ENCODE results near the gene ZP1. TPM values are rescaled to one million over a fixed set of nuclear protein-coding genes. Genes with fewer than 3 reads are reported as not detected.

The ZP1 gene
- total and polyA plus RNA-seq, 2 of the 13 experiments (the other 11 are each of a cell fraction or from before 2014, with no cell fraction given), result 0.16 TPM; not detected in 1

DNA sequence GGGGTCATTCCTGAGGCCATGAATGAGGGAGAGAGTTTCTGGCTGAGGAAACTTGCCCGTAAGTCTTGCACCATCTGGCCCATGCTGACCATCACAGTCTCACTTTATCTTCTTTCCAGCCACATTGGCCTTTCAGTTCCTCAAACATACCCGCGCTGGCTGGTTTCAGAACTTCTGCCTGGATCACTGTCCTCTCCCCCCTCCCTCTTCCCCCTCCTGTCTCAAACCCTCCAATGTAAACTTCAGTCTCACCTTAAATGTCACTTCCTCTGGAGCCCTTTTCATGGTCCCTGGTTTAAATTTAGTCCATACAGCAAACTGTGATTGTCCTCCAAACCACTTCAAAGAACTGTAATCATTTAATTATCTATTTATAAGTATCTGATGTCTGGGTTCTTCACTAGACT is 42.9 kb downstream of the ZP1 start:
- BruUV-seq (replicated peaks), result no TSS peak
- Histone ChIP-seq H3K4me3 (replicated peaks in 1 of 3; ENCODE audit: insufficient read depth in 1 of 3, low read depth in 2 of 3, low read length in 3 of 3) (no peak overlapping the region), H3K4me2 (ENCODE audit: low read depth, low read length) (no peak overlapping the region), H3K9me3 (ENCODE audit: low read length) (no peaks in the 10 kb centered on the region), H3K27me3 (ENCODE audit: control insufficient read depth in 1 of 2, insufficient read depth in 2 of 2, low read length in 2 of 2) (no peaks in the 10 kb centered on the region), H3K9ac (ENCODE audit: insufficient read depth, low read depth, low read length) (no peak overlapping the region), H3K4me1 (ENCODE audit: insufficient read depth, low read length) (peaks cover 38% of the 10 kb centered on the region), H3K36me3 (replicated peaks in 1 of 2; ENCODE audit: control insufficient read depth in 1 of 2, insufficient read depth in 2 of 2, low read length in 2 of 2) (no peaks in the 10 kb centered on the region), H3K79me2 (ENCODE audit: insufficient read depth, low read length) (peaks cover 7% of the 10 kb centered on the region), H2AFZ (ENCODE audit: low read length) (no peak overlapping the region), H3K27ac (ENCODE audit: extremely low read length, insufficient read depth, low read length) (no peak overlapping the region), H4K20me1 (ENCODE audit: insufficient read depth, low read length) (no peaks in the 10 kb centered on the region; the same call in 1 of the 2 replicates)
- CTCF ChIA-PET (ENCODE audit: low intra/inter-chr PET ratio, low total read pairs), result no interaction called here
- TF ChIP-seq JUNB (CRISPR knock-in tag; IDR thresholded peaks at IDR 0.05; ENCODE audit: borderline replicate concordance) (no peak), JUN (CRISPR knock-in tag; IDR thresholded peaks at IDR 0.05) (no peak), SOX13 (IDR thresholded peaks at IDR 0.05) (no peak), SOX13 (CRISPR knock-in tag; conservative IDR thresholded peaks at IDR 0.05 in 1 of 2, IDR thresholded peaks at IDR 0.05 in 1 of 2) (no peak), ZFP41 (CRISPR knock-in tag; IDR thresholded peaks at IDR 0.05; ENCODE audit: borderline replicate concordance) (no peak), SCMH1 (CRISPR knock-in tag; IDR thresholded peaks at IDR 0.05; ENCODE audit: borderline replicate concordance) (no peak), ETV5 (CRISPR knock-in tag; IDR thresholded peaks at IDR 0.05; ENCODE audit: borderline replicate concordance) (no peak), SP2 (CRISPR knock-in tag; IDR thresholded peaks at IDR 0.05) (no peak), ZSCAN21 (CRISPR knock-in tag; IDR thresholded peaks at IDR 0.05; ENCODE audit: borderline replicate concordance) (no peak), MAFF (IDR thresholded peaks at IDR 0.05; ENCODE audit: low read depth, low read length) (no peak), ZNF264 (CRISPR knock-in tag; IDR thresholded peaks at IDR 0.05) (no peak), NFYC (CRISPR knock-in tag; IDR thresholded peaks at IDR 0.05) (no peak), ZBTB21 (CRISPR knock-in tag; IDR thresholded peaks at IDR 0.05) (no peak)
- TF ChIP-seq, protein P1, sequence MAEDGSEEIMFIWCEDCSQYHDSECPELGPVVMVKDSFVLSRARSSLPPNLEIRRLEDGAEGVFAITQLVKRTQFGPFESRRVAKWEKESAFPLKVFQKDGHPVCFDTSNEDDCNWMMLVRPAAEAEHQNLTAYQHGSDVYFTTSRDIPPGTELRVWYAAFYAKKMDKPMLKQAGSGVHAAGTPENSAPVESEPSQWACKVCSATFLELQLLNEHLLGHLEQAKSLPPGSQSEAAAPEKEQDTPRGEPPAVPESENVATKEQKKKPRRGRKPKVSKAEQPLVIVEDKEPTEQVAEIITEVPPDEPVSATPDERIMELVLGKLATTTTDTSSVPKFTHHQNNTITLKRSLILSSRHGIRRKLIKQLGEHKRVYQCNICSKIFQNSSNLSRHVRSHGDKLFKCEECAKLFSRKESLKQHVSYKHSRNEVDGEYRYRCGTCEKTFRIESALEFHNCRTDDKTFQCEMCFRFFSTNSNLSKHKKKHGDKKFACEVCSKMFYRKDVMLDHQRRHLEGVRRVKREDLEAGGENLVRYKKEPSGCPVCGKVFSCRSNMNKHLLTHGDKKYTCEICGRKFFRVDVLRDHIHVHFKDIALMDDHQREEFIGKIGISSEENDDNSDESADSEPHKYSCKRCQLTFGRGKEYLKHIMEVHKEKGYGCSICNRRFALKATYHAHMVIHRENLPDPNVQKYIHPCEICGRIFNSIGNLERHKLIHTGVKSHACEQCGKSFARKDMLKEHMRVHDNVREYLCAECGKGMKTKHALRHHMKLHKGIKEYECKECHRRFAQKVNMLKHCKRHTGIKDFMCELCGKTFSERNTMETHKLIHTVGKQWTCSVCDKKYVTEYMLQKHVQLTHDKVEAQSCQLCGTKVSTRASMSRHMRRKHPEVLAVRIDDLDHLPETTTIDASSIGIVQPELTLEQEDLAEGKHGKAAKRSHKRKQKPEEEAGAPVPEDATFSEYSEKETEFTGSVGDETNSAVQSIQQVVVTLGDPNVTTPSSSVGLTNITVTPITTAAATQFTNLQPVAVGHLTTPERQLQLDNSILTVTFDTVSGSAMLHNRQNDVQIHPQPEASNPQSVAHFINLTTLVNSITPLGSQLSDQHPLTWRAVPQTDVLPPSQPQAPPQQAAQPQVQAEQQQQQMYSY (CRISPR knock-in tag; IDR thresholded peaks at IDR 0.05), result no peak
- TF ChIP-seq, protein P2, sequence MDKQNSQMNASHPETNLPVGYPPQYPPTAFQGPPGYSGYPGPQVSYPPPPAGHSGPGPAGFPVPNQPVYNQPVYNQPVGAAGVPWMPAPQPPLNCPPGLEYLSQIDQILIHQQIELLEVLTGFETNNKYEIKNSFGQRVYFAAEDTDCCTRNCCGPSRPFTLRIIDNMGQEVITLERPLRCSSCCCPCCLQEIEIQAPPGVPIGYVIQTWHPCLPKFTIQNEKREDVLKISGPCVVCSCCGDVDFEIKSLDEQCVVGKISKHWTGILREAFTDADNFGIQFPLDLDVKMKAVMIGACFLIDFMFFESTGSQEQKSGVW (CRISPR knock-in tag; IDR thresholded peaks at IDR 0.05; ENCODE audit: borderline replicate concordance), result no peak
- TF ChIP-seq, protein P3, sequence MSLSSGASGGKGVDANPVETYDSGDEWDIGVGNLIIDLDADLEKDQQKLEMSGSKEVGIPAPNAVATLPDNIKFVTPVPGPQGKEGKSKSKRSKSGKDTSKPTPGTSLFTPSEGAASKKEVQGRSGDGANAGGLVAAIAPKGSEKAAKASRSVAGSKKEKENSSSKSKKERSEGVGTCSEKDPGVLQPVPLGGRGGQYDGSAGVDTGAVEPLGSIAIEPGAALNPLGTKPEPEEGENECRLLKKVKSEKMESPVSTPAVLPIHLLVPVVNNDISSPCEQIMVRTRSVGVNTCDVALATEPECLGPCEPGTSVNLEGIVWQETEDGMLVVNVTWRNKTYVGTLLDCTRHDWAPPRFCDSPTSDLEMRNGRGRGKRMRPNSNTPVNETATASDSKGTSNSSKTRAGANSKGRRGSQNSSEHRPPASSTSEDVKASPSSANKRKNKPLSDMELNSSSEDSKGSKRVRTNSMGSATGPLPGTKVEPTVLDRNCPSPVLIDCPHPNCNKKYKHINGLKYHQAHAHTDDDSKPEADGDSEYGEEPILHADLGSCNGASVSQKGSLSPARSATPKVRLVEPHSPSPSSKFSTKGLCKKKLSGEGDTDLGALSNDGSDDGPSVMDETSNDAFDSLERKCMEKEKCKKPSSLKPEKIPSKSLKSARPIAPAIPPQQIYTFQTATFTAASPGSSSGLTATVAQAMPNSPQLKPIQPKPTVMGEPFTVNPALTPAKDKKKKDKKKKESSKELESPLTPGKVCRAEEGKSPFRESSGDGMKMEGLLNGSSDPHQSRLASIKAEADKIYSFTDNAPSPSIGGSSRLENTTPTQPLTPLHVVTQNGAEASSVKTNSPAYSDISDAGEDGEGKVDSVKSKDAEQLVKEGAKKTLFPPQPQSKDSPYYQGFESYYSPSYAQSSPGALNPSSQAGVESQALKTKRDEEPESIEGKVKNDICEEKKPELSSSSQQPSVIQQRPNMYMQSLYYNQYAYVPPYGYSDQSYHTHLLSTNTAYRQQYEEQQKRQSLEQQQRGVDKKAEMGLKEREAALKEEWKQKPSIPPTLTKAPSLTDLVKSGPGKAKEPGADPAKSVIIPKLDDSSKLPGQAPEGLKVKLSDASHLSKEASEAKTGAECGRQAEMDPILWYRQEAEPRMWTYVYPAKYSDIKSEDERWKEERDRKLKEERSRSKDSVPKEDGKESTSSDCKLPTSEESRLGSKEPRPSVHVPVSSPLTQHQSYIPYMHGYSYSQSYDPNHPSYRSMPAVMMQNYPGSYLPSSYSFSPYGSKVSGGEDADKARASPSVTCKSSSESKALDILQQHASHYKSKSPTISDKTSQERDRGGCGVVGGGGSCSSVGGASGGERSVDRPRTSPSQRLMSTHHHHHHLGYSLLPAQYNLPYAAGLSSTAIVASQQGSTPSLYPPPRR (CRISPR knock-in tag; IDR thresholded peaks at IDR 0.05; ENCODE audit: borderline replicate concordance), result no peak
- TF ChIP-seq, protein P4, sequence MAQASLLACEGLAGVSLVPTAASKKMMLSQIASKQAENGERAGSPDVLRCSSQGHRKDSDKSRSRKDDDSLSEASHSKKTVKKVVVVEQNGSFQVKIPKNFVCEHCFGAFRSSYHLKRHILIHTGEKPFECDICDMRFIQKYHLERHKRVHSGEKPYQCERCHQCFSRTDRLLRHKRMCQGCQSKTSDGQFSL (CRISPR knock-in tag; IDR thresholded peaks at IDR 0.05), result no peak
- no peak for ATAC-seq
- no peak for FAIRE-seq
- intact Hi-C loops (cut with micrococcal nuclease; ENCODE audit: unreplicated experiment) (no loop called here), in situ Hi-C loops (cut with HindIII; ENCODE audit: extremely low pct_ligation_motif_present, low pct_unique_long_range_greater_than_20kb) (no loop called here)
- no peak for DNase-seq (ENCODE audit: low spot score)
- POLR2A ChIA-PET, result no interaction called here
- WGBS (ENCODE audit: low lambda C conversion rate), result 10% methylated on average over 3 of the region's 3 CpGs
